HUES48 (cell line): ENCODE data around the gene SERGEF.

Experiments
- H3K27ac ChIP-seq: one replicate; pipeline ENCODE4 v1.7.0; 2013; ENCODE audit warnings: low read depth, low read length, inconsistent platforms
- H3K27me3 ChIP-seq: 2 replicates; pipeline ENCODE4 v1.6.1; 2013; ENCODE audit warnings: mild to moderate bottlenecking, low read length; ENCODE audit not compliant: control insufficient read depth, insufficient read depth
- H3K36me3 ChIP-seq: 2 replicates; pipeline ENCODE4 v1.6.1; 2013; ENCODE audit warnings: low read length; ENCODE audit not compliant: control insufficient read depth, insufficient read depth
- H3K4me1 ChIP-seq: 2 replicates; pipeline ENCODE4 v1.6.1; 2013; ENCODE audit warnings: mild to moderate bottlenecking, low read length; ENCODE audit not compliant: control insufficient read depth, insufficient read depth
- H3K4me3 ChIP-seq: 2 replicates; pipeline ENCODE4 v1.5.1; 2013; ENCODE audit warnings: mild to moderate bottlenecking, low read depth, low read length
- H3K9ac ChIP-seq: 2 replicates; pipeline ENCODE4 v1.6.1; 2013; ENCODE audit warnings: mild to moderate bottlenecking, low read depth, low read length, moderate library complexity
- H3K9me3 ChIP-seq: 2 replicates; pipeline ENCODE4 v1.6.1; 2013; ENCODE audit warnings: low read length; ENCODE audit not compliant: control insufficient read depth, insufficient read depth

The SERGEF gene

GRCh38 chr11:17769218-17769617, 243.6 kb downstream of the SERGEF start:
- H3K9me3 ChIP-seq, result no peaks in the 10 kb centered on the region
- H3K4me1 ChIP-seq, result no peaks in the 10 kb centered on the region; the same call in 1 of the 2 replicates
- no peaks in the 10 kb centered on the region for H3K36me3 ChIP-seq
- H3K27me3 ChIP-seq, result no peaks in the 10 kb centered on the region
- no peak overlapping the region for H3K9ac ChIP-seq
- no peak overlapping the region for H3K27ac ChIP-seq
- no peak overlapping the region for H3K4me3 ChIP-seq

- Histone ChIP-seq H3K27ac (no peak overlapping the region), H3K4me3 (no peak overlapping the region), H3K9me3 (no peaks in the 10 kb centered on the region), H3K36me3 (no peaks in the 10 kb centered on the region), H3K27me3 (no peaks in the 10 kb centered on the region), H3K4me1 (no peaks in the 10 kb centered on the region; the same call in 1 of the 2 replicates), H3K9ac (no peak overlapping the region)
Measured at GRCh38 chr11:17768547-17768946, 244.3 kb downstream of the SERGEF start.

DNA sequence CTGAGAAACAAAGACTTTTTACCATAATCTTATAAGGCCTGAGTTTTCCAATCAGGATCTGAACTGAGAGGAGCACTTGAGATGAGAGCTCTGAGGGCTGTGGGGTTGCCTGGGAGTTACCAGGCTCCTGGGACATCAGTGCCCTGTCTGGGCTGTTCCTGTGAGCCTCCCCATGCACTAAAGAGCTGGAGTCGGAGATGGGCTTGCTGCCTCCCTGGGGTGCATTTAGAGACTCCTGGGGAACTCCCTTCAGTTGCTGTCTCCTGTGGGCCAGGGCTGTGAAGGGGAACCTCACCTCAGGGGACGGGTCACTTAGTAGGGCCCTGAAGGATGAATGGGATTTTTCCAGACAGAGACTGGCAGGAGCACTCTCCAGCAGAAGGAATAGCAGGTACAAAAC, 244.9 kb downstream of the SERGEF start:
- no peaks in the 10 kb centered on the region for H3K27me3 ChIP-seq
- H3K4me1 ChIP-seq, result no peaks in the 10 kb centered on the region; the same call in 1 of the 2 replicates
- H3K4me3 ChIP-seq, result no peak overlapping the region
- no peaks in the 10 kb centered on the region for H3K36me3 ChIP-seq
- no peak overlapping the region for H3K9ac ChIP-seq
- no peaks in the 10 kb centered on the region for H3K9me3 ChIP-seq
- no peak overlapping the region for H3K27ac ChIP-seq

DNA sequence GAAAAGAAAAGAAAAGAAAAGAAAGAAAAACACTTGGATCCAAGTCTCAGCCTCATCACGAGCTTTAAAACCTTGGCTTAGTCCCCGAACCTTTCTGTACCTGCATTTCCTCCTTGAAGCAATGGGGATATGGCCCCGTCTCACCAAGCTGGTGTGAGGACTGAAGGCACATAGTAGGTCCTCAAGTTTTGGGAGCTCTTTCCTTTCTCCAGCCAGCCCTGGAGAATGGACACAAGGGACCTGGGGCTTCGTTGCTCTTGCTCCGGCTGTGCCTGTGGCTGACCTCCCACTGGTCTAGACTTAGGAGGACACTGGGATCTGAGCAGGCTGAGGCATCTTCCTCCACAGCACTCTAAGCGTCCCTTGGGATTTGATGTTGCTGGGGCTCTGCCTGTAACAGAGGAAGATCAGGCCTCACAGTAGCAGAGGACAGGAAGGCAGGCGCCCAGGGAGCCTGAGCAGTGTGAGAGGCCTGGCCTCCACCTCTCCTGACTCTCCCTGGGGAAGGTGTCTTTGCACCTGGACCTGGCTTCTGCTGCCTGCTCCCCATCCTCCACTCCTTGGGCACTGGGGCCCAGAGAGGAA, 245.5 kb downstream of the SERGEF start:
- no peaks in the 10 kb centered on the region for H3K9me3 ChIP-seq
- H3K27ac ChIP-seq, result no peak overlapping the region
- H3K9ac ChIP-seq, result no peak overlapping the region
- H3K27me3 ChIP-seq, result no peaks in the 10 kb centered on the region
- H3K4me1 ChIP-seq, result no peaks in the 10 kb centered on the region; the same call in 1 of the 2 replicates
- no peak overlapping the region for H3K4me3 ChIP-seq
- no peaks in the 10 kb centered on the region for H3K36me3 ChIP-seq

- Histone ChIP-seq H3K4me1 (no peaks in the 10 kb centered on the region; the same call in 1 of the 2 replicates), H3K27ac (no peak overlapping the region), H3K4me3 (no peak overlapping the region), H3K9me3 (no peaks in the 10 kb centered on the region), H3K36me3 (no peaks in the 10 kb centered on the region), H3K27me3 (no peaks in the 10 kb centered on the region), H3K9ac (no peak overlapping the region)
Measured at GRCh38 chr11:17766590-17766989, 246.3 kb downstream of the SERGEF start.

DNA sequence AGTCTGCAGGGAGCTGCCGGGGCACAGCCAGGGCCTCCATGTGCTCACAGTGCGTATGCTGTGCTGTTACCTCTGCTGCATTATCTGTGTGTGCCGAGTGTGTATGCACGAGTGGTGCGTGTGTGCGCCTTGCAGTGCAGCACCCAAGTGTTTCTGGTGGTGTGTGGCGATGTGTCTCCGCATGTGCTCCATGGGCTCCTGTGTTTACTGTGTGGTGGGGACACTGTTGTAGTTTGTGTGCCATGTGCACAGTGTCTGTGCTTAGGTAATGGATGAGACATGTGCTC, 246.8 kb downstream of the SERGEF start:
- H3K27me3 ChIP-seq, result no peaks in the 10 kb centered on the region
- H3K4me3 ChIP-seq, result no peak overlapping the region
- H3K9me3 ChIP-seq, result no peaks in the 10 kb centered on the region
- no peaks in the 10 kb centered on the region; the same call in 1 of the 2 replicates for H3K4me1 ChIP-seq
- H3K36me3 ChIP-seq, result no peaks in the 10 kb centered on the region
- no peak overlapping the region for H3K9ac ChIP-seq
- H3K27ac ChIP-seq, result no peak overlapping the region

GRCh38 chr11:17765356-17766072, 247.3 kb downstream of the SERGEF start:
- Histone ChIP-seq H3K4me1 (no peaks in the 10 kb centered on the region; the same call in 1 of the 2 replicates), H3K27me3 (no peaks in the 10 kb centered on the region), H3K4me3 (no peak overlapping the region), H3K9ac (no peak overlapping the region), H3K9me3 (no peaks in the 10 kb centered on the region), H3K27ac (no peak overlapping the region), H3K36me3 (no peaks in the 10 kb centered on the region)

DNA sequence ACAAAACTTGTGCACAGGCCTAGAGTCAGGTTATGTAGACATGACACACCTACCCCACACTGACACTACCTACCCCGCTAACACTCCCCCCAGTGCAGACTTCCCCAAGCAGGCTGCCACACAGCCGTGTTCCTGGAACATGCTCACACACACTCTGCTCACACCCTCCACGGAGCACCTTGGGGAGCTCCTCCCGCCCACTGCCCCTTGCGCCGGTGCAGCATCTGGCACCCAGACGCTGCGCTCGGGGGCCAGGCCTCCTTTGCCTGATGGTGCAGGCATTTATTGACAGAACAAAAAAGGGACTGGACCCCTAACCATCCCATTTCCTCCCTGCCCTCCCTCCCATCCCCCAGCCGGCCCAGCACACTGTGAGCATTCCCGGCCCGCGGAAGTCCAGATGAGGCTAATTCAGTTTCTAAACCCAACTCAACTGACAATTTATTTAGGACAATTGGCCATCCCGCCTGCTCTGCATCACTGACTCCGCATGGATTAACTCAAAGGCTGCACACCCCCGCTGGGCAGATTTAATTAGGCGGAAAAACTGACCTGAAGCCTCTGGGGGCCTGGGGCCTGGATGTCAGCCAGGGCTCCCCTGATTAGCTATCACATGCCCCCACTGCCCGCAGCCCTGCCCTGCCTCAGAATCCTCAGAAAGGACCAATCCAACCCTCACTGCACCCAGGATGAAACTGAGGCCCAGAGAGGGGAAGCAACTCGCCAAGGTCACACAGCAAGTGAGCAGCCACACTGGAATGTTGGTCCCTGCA, 248.2 kb downstream of the SERGEF start:
- Histone ChIP-seq H3K4me1 (no peaks in the 10 kb centered on the region), H3K9me3 (no peaks in the 10 kb centered on the region), H3K36me3 (no peaks in the 10 kb centered on the region), H3K4me3 (no peak overlapping the region), H3K9ac (no peak overlapping the region), H3K27ac (no peak overlapping the region), H3K27me3 (no peaks in the 10 kb centered on the region)

DNA sequence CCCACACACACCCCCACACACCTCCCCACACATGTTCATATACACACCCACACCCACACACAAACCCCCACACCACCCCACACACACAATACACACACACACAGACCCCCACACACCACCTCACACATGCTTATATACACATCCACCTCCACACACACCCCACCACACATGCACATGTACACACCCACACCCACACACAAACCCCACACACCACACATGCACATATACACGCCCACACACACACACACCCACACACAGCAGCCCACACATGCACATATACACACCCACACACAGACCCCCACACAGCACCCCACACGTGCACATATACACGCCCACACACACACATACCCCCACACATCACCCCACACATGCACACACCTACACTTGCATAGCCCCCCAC, 249.1 kb downstream of the SERGEF start:
- Histone ChIP-seq H3K4me3 (no peak overlapping the region), H3K9ac (no peak overlapping the region), H3K9me3 (no peaks in the 10 kb centered on the region), H3K27ac (no peak overlapping the region), H3K4me1 (no peaks in the 10 kb centered on the region), H3K27me3 (no peaks in the 10 kb centered on the region; the same call in 1 of the 2 replicates), H3K36me3 (no peaks in the 10 kb centered on the region)

GRCh38 chr11:17763244-17763643, 249.6 kb downstream of the SERGEF start:
- Histone ChIP-seq H3K27me3 (no peaks in the 10 kb centered on the region; the same call in 1 of the 2 replicates), H3K4me1 (no peaks in the 10 kb centered on the region), H3K36me3 (no peaks in the 10 kb centered on the region), H3K9ac (no peak overlapping the region), H3K9me3 (no peaks in the 10 kb centered on the region), H3K4me3 (no peak overlapping the region), H3K27ac (no peak overlapping the region)
